ENCODE measurements around the gene NUP62CL. TPM values are rescaled to one million over a fixed set of nuclear protein-coding genes. Genes with fewer than 3 reads are reported as not detected.
"Not testable (repeated sequence)": the region's sequence is repeated elsewhere in the genome, so short reads cannot be mapped to it uniquely, and the experiment has no call there.

Gene NUP62CL
- total RNA-seq, 1 donor from 2014 or later = 10.6 TPM

GRCh38 chrX:107199491-107199890 is 6.7 kb downstream of the NUP62CL start:
- no peaks in the 10 kb centered on the region for H3K9me3 ChIP-seq
- H3K27ac ChIP-seq = no peak overlapping the region
- no peaks in the 10 kb centered on the region for H3K36me3 ChIP-seq
- H3K4me3 ChIP-seq = no peak overlapping the region
- DNase-seq (ENCODE audit: extremely low spot score in 2 of 2) = no peak
- no peaks in the 10 kb centered on the region for H3K4me1 ChIP-seq
- no peaks in the 10 kb centered on the region for H3K27me3 ChIP-seq
- no peak for TF ChIP-seq POLR2AphosphoS5 (IDR thresholded peaks at IDR 0.05; ENCODE audit: insufficient read depth in 1 of 2, low read depth in 1 of 2)
- TF ChIP-seq POLR2A (IDR thresholded peaks at IDR 0.05) = no peak
- no peak for TF ChIP-seq CTCF (IDR thresholded peaks at IDR 0.05)
- intact Hi-C loops (cut with DNase I) = no loop called here

GRCh38 chrX:107198074-107198473 is 8.2 kb downstream of the NUP62CL start:
- DNase-seq (ENCODE audit: extremely low spot score in 2 of 2); intact Hi-C loops (cut with DNase I); H3K36me3 ChIP-seq; H3K4me1 ChIP-seq; H3K9me3 ChIP-seq; H3K27me3 ChIP-seq; H3K4me3 ChIP-seq; H3K27ac ChIP-seq: not testable (repeated sequence)

- H3K9me3 ChIP-seq = no peaks in the 10 kb centered on the region
- no peaks in the 10 kb centered on the region for H3K36me3 ChIP-seq
- H3K4me1 ChIP-seq = no peaks in the 10 kb centered on the region
- H3K4me3 ChIP-seq = no peak overlapping the region
- H3K27ac ChIP-seq = no peak overlapping the region
- H3K27me3 ChIP-seq = no peaks in the 10 kb centered on the region
- intact Hi-C loops (cut with DNase I) = no loop called here
- no peak for TF ChIP-seq POLR2A (IDR thresholded peaks at IDR 0.05)
- no peak for TF ChIP-seq POLR2AphosphoS5 (IDR thresholded peaks at IDR 0.05; ENCODE audit: insufficient read depth in 1 of 2, low read depth in 1 of 2)
- no peak for DNase-seq (ENCODE audit: extremely low spot score in 2 of 2)
Measured at GRCh38 chrX:107197319-107197718, 8.9 kb downstream of the NUP62CL start.

GRCh38 chrX:107171369-107172102 is 34.7 kb downstream of the NUP62CL start:
- intact Hi-C loops (cut with DNase I) = loop anchor here (10.0 kb wide), 1 partner anchor 597 kb away; no protein-coding TSS in a partner anchor
- H3K36me3 ChIP-seq = no peaks in the 10 kb centered on the region
- H3K27ac ChIP-seq = no peak overlapping the region
- H3K4me3 ChIP-seq = no peak overlapping the region
- no peaks in the 10 kb centered on the region for H3K9me3 ChIP-seq
- TF ChIP-seq POLR2A (IDR thresholded peaks at IDR 0.05) (no peak), CTCF (IDR thresholded peaks at IDR 0.05) (no peak), POLR2AphosphoS5 (IDR thresholded peaks at IDR 0.05; ENCODE audit: insufficient read depth in 1 of 2, low read depth in 1 of 2) (no peak)
- no peaks in the 10 kb centered on the region for H3K27me3 ChIP-seq
- no peaks in the 10 kb centered on the region for H3K4me1 ChIP-seq
- no peak for DNase-seq (ENCODE audit: extremely low spot score in 2 of 2)

DNA sequence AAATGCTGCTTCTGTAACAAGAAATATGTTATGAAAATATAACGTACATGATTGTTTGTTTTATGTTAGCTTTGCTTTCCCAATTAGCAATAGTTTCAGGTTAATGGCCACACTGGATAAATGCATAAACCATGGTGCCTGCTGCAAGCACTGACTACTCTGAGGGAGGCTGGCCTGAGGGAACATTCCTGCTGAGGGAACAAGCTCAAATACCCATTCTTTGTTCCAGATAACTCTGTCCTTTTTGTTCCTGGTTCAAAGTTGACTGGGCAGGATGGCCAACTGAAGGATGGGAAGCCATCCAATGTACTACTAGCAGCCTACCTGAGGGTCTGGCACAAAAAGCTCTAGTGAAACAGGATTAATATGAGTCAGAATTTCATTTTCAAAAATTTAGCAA is 37.5 kb downstream of the NUP62CL start:
- DNase-seq (ENCODE audit: extremely low spot score in 2 of 2) = no peak
- H3K4me3 ChIP-seq = no peak overlapping the region
- H3K9me3 ChIP-seq = no peaks in the 10 kb centered on the region
- H3K4me1 ChIP-seq = no peaks in the 10 kb centered on the region
- H3K36me3 ChIP-seq = no peaks in the 10 kb centered on the region
- intact Hi-C loops (cut with DNase I) = no loop called here
- TF ChIP-seq POLR2A (IDR thresholded peaks at IDR 0.05) = no peak
- TF ChIP-seq POLR2AphosphoS5 (IDR thresholded peaks at IDR 0.05; ENCODE audit: insufficient read depth in 1 of 2, low read depth in 1 of 2) = no peak
- TF ChIP-seq CTCF (IDR thresholded peaks at IDR 0.05) = no peak
- no peaks in the 10 kb centered on the region for H3K27me3 ChIP-seq
- no peak overlapping the region for H3K27ac ChIP-seq

DNA sequence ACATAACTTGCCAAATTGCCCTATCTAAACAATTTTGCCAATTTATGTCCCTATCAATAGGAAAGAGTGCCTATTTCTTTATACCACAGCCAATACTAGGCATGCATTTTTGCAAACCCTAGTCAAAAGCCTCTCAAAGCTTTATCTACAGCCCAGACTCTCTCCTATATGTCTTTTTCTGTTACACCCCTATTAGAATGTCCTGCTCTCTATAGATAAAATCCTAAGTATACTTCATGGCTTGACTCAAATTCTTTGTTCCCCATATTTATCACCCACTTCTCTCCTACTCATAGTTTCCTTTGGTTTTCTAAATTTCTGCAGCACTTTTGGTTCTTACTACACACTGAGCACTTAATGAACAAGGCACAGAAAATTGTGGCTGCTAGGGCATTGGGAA is 38.0 kb downstream of the NUP62CL start:
- TF ChIP-seq POLR2AphosphoS5 (IDR thresholded peaks at IDR 0.05; ENCODE audit: insufficient read depth in 1 of 2, low read depth in 1 of 2) = no peak
- no peak for TF ChIP-seq POLR2A (IDR thresholded peaks at IDR 0.05)
- TF ChIP-seq CTCF (IDR thresholded peaks at IDR 0.05) = no peak
- intact Hi-C loops (cut with DNase I) = no loop called here
- no peak overlapping the region for H3K4me3 ChIP-seq

More for the DNA sequence above, 38.0 kb downstream of the NUP62CL start:
- Histone ChIP-seq H3K27me3 (no peaks in the 10 kb centered on the region), H3K4me1 (no peaks in the 10 kb centered on the region), H3K27ac (no peak overlapping the region), H3K36me3 (no peaks in the 10 kb centered on the region), H3K9me3 (no peaks in the 10 kb centered on the region)
- DNase-seq (ENCODE audit: extremely low spot score in 2 of 2) = no peak
